Left forelimb (tissue), 1 donor: ENCODE data around the gene PKP1.

Experiments
- DNase-seq: peaks from one replicate; pipeline ENCODE4 v3.0.0-alpha.2; 2018; ENCODE audit warnings: low spot score

PKP1 gene

DNA sequence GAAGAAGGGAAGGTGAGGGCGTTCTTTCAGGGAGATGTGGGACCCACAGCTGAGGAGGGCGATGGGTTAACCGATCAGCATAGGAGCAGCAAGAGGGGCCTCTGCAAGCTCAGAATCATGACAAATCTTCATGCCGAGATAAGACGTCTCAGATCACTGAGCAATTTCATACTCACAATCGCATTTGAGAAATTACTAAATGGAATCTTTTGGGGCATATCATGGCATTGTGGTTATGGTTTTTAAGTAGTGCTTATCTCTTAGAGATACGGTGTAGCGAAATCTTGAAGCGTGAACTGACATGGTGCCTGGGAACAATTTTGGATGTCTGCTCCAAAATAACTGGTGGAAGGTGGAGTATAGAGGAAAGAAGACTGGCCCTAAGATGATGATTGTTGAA lies 88.0 kb downstream of the PKP1 start:
- no peak for DNase-seq

DNA sequence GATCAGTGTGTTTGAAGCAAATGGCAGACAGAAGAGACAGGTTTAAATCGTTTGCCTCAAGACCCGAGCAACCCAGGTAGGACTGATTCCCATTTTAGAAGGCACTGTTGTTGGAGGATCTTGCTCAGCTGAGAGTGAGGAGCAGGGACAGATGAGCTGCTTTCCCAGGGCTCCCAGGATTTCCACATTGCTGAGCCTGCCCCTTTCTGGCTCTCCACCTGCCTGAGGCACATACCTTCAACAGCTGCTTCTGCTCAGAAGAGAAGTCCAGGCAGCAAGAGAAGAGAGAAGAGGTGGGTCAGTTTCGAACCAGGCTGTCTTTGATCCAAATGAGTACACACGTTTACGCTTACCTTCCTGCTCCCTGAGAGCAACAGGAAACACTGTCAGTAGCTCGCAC lies 88.5 kb downstream of the PKP1 start:
- no peak for DNase-seq

DNA sequence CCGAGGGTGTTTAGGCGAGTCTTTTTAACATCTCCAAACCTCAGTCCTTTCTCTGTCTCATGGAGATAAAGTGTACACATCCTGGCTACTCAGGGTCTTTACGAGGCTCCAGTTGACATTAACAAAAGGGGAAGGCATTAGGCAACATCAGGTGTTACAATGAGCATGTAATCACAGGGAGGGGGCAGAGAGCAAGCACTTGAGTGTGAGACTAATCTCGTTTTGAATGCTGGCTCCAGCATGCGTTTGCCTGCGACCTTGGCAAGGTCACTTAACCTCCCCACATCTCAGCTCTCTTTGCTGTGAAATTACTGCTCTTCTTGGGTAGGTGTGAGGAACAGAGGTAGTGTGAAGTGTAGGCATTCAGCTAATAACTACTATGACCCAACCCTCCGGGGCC lies 91.1 kb downstream of the PKP1 start:
- no peak for DNase-seq

DNA sequence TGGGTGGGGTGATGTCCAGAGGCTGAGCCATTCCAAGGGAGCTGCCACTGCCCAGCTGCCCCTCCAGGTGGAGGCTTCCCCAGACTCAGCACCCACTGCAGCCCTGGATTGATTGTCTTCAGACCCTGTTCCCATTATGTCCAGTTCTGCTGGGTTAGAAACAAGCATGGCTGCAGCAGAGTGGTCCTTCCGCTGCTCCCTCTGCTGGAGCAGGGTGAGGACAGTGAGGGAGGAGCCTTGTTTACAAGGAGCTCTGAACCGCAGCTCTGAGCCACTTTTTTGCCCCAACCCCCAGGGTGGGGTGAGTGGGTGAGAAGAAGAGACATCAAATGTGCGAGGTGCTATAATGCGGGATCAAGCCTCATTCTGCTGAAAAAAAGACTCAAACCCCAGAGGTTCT lies 91.9 kb downstream of the PKP1 start:
- no peak for DNase-seq

DNA sequence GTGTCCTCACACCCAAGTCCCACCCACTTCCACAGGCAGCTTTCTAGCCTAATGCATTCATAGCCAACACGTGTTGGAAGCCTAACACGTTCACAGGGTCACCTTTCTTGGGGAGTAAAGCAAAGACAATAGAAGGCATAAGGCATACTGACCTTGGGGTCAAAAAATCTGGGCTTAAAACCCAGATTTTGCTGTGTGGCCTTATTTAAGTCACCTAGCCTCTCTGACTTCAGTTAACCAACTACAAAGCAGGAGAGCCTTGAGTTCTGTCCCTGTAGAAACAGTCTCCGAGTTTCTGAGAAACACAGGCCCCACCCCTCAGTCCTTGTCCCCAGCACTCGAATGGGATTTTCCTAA lies 92.8 kb downstream of the PKP1 start:
- no peak for DNase-seq

DNA sequence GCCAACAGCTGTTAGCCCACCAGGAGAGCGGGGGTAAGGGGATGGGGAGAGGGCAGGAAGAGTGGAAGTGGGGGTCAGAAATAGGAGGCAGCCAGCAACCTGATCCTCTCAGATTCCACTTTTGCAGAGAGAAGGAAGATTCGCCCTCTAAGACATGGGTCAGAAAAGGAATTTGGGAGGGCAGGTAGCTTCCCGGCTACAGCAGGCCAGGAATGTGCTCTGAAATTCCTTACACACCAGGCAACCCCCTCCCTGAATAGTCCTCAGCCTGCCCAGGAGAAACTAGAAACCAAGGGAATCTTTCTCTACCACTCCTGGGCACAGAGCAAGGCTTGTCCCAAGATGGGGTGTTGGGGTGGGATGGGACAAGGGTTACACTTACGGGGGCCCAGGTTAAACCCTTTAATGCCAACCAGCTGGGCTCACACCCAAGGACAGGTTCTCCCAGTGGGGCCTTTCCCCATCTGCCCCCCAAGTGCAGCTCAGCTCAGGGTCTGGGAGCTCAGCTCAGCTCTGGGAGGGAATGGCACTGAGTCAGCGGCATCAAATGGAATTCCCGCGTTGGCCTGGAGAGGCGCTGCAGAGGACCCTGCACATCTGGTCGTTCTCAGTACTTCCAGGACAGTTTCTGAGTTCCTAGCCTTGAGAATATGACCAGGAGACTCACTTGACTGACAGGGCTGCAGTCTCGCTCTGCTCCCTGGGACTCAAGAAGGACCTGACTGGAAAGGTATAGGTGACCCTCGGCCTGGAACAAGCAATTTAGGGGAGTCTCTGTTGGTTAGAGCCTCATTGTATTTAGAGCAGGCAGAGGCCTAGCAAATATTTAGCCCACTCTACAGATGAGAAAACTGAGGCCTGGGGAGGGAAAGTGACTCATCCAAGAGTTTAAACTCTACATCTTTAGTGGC lies 93.4 kb downstream of the PKP1 start:
- DNase-seq = no peak

DNA sequence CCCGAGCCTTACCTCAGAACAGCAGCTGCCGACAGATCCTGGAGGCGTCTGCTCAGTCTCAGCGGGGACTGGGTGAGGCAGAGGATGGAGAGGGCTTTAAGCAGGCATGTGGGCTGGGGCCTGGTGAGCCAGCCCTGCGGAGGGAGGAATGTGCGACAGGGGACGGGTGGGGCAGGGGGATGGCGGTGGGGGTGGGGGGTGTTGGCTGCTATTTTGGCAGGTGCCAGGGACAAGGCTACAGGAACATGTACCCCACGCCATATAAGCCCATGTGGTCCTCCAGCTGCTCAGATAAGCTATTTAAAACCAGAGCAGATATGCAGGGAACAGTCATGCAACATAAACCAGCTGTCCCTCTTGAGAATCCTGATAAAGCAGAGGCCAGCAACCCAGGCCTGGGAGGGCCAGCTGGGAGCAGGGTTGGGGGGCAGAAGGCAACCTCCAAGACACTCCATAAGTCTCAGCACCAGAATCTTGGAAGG lies 94.3 kb downstream of the PKP1 start, which contains the start of gene TNNT2:
Gene TNNT2, minus strand, starts transcription at position 70 of the 482 bp plus-strand sequence. CDS start 4,426 bp downstream, outside the sequence.
- peak; percentile 78 for DNase-seq

DNA sequence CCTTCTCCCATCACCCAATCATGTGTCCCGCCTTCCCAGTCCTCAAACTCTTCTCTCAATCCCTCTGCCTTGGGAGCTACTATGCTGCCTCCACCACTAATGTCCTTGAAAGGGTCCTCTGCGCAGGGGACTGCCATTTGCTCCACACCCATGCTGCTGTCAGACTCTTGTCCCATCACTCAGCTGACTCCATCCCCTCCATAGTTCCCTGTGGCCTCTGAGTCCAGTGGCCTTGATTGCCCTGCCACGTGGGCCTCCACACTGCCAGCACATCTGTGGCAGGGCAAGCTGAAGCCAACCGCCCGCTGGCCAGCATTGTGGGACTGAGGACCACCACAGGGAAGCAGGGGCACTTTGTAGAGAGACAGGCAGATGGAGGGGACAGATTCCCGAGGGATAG lies 95.5 kb downstream of the PKP1 start:
- DNase-seq = no peak

DNA sequence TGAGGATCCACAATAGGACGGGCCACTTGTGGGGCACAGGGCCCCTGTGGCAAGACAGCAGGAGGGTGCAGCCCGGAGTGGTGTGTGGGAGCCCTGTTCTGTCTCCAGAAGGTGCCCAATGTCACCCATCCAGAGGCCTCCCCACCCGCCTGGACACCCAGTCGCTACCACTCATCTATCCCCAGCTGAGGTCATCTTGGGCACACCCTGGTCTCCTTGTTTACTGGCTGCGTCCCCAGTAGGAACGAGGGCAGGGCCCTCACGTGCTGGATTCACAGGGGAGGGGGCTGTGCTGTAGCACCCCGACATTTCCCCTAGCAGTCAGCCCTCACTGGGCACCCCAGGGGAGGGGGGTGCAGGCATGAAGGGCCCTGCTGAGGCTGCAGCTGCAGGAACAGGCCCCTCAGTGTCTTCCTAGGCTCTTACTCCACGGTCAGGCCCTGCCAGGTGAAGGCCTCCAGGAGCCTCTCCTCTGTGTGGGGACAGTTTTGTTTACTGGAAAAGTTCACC lies 96.5 kb downstream of the PKP1 start:
- DNase-seq = no peak

DNA sequence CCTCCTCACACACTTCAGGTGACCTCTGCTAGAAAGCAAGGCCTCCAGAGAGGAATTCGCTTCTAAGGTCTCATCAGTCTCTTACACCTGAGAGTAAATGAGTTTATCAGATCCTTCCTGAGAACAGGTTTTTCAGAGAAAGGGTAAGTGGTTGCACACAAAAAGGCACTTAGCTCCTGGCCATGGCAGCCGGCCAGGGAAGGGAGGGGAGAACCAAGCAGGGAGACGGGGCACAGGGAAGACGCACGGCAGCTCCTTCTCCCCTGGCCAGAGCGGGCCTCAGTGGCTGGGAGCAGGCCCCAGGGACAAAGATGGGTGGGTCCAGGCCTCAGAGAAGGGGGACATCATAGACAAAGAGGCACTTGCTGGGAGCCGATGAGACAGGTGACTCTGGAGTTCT lies 97.8 kb downstream of the PKP1 start:
- no peak for DNase-seq
